CD4-positive, alpha-beta T cell treated with Interferon alpha-2 for 1 hour (primary cell): ENCODE data around the gene PPP1R9A.

ENCODE experiments used
- DNase-seq, 2 donors: peaks; one replicate each; pipeline ENCODE4 v3.0.0-alpha.2; 2020 to 2022

Gene PPP1R9A

GRCh38 chr7:95045236-95045923 is 138.0 kb downstream of the PPP1R9A start:
- no peak for DNase-seq

- no peak for DNase-seq
Observed at GRCh38 chr7:95046494-95047240, 139.3 kb downstream of the PPP1R9A start.

- DNase-seq = no peak
Observed at GRCh38 chr7:95047291-95047690, 139.9 kb downstream of the PPP1R9A start.

- no peak for DNase-seq
Observed at GRCh38 chr7:95052566-95053094, 145.2 kb downstream of the PPP1R9A start.

- no peak for DNase-seq
Observed at GRCh38 chr7:95054386-95054785, 147.0 kb downstream of the PPP1R9A start.

GRCh38 chr7:95055295-95055694 is 147.9 kb downstream of the PPP1R9A start:
- no peak for DNase-seq

- no peak for DNase-seq
Observed at GRCh38 chr7:95056107-95056739, 148.8 kb downstream of the PPP1R9A start.

- no peak for DNase-seq
Observed at GRCh38 chr7:95056901-95057300, 149.5 kb downstream of the PPP1R9A start.

GRCh38 chr7:95059842-95060313 is 152.5 kb downstream of the PPP1R9A start:
- DNase-seq = no peak

GRCh38 chr7:95062901-95063300 is 155.5 kb downstream of the PPP1R9A start:
- no peak for DNase-seq

- no peak for DNase-seq
Observed at GRCh38 chr7:95066737-95067530, 159.5 kb downstream of the PPP1R9A start.

GRCh38 chr7:95088536-95089215 is 181.3 kb downstream of the PPP1R9A start:
- no peak for DNase-seq

GRCh38 chr7:95089414-95090315 is 182.3 kb downstream of the PPP1R9A start:
- no peak for DNase-seq

- DNase-seq = no peak
Observed at GRCh38 chr7:95092324-95092723, 184.9 kb downstream of the PPP1R9A start.

- DNase-seq = no peak
Observed at GRCh38 chr7:95095259-95095965, 188.0 kb downstream of the PPP1R9A start.

- DNase-seq = no peak
Observed at GRCh38 chr7:95095966-95096540, 188.7 kb downstream of the PPP1R9A start.

GRCh38 chr7:95097291-95097690 is 189.9 kb downstream of the PPP1R9A start:
- no peak for DNase-seq

- no peak for DNase-seq
Observed at GRCh38 chr7:95097851-95098250, 190.5 kb downstream of the PPP1R9A start.

GRCh38 chr7:95099106-95099505 is 191.7 kb downstream of the PPP1R9A start:
- no peak for DNase-seq

GRCh38 chr7:95101422-95101821 is 194.0 kb downstream of the PPP1R9A start:
- DNase-seq = no peak
